HEK293 (cell line): ENCODE results near the gene MTX1.
A peak's percentile ranks its signal among the peaks of the same experiment; 100 is the strongest.
"Not testable (repeated sequence)": the region's sequence is repeated elsewhere in the genome, so short reads cannot be mapped to it uniquely, and the experiment has no call there.

Experiments used
- CTCF ChIA-PET: fragments of 350-600 bp; formaldehyde crosslinking; extraction: SDS; loops from one replicate; lab custom pipeline; 2021; ENCODE audit warnings: antibody characterized with exemption; lab: Yijun Ruan, JAX
- POLR2A ChIA-PET: fragments of 300-600 bp; formaldehyde crosslinking; extraction: SDS; loops from one replicate; lab custom pipeline; 2020; ENCODE audit warnings: antibody characterized with exemption, inconsistent platforms; lab: Yijun Ruan, JAX
- H3K27ac ChIP-seq: fragments of 200-500 bp; sonication (Bioruptor generic); 2 replicates; pipeline ENCODE4 v1.5.1; 2014; ENCODE audit warnings: low read depth, low read length, control low read depth, inconsistent platforms; ENCODE audit errors: extremely low read depth
- H3K36me3 ChIP-seq, 2 experiments: fragments of 200-500 bp in 1 of 2; sonication (Bioruptor generic) in 1 of 2; 1 replicate in 1 of 2; 2 replicates in 1 of 2; pipeline ENCODE4 v1.5.1; 2014 to 2017; ENCODE audit warnings: inconsistent platforms in 2 of 2, low read length in 2 of 2; ENCODE audit not compliant: control insufficient read depth in 2 of 2, insufficient read depth in 1 of 2
- H3K4me1 ChIP-seq: fragments of 200-500 bp; sonication (Bioruptor generic); 2 replicates; pipeline ENCODE4 v1.5.1; 2014; ENCODE audit warnings: mild to moderate bottlenecking, low read length, inconsistent platforms; ENCODE audit not compliant: control insufficient read depth, insufficient read depth
- H3K4me3 ChIP-seq: 2 replicates; pipeline ENCODE4 v1.5.1; 2011; ENCODE audit warnings: low read depth, mild to moderate bottlenecking, control low read depth, low read length, moderate library complexity
- H3K9me3 ChIP-seq: fragments of 200-500 bp; sonication (Bioruptor generic); 2 replicates; pipeline ENCODE4 v1.5.1; 2014; ENCODE audit warnings: low read depth, low read length, inconsistent platforms; ENCODE audit not compliant: control insufficient read depth, insufficient read depth
- BCL11A ChIP-seq: fragments of 450-650 bp; formaldehyde crosslinking; IDR thresholded peaks from 2 replicates; pipeline ENCODE4 v1.5.1; 2016; ENCODE audit warnings: low read depth, missing biosample characterization, missing genetic modification characterization
- GLI2 ChIP-seq: fragments of 450-650 bp; formaldehyde crosslinking; IDR thresholded peaks from 2 replicates; pipeline ENCODE4; 2017; ENCODE audit warnings: missing biosample characterization, missing genetic modification characterization, low read depth, borderline replicate concordance
- GLIS1 ChIP-seq: fragments of 450-650 bp; formaldehyde crosslinking; IDR thresholded peaks from 2 replicates; pipeline ENCODE4 v1.5.1; 2016; ENCODE audit warnings: missing biosample characterization, missing genetic modification characterization
- HOXD13 ChIP-seq: sonication (generic); formaldehyde crosslinking; IDR thresholded peaks from 2 replicates; pipeline ENCODE4 v1.8.0; 2022; ENCODE audit warnings: missing genetic modification reagents, borderline replicate concordance
- MYNN ChIP-seq: fragments of 450-650 bp; formaldehyde crosslinking; IDR thresholded peaks from 2 replicates; pipeline ENCODE4 v1.5.1; 2016; ENCODE audit warnings: missing biosample characterization, missing genetic modification characterization, borderline replicate concordance
- SCRT1 ChIP-seq: fragments of 450-650 bp; formaldehyde crosslinking; IDR thresholded peaks from 2 replicates; pipeline ENCODE4 v1.5.1; 2016; ENCODE audit warnings: missing biosample characterization, missing genetic modification characterization, borderline replicate concordance
- SP2 ChIP-seq: fragments of 450-650 bp; formaldehyde crosslinking; IDR thresholded peaks from 2 replicates; pipeline ENCODE4 v1.5.1; 2016; ENCODE audit warnings: missing biosample characterization, missing genetic modification characterization
- ZNF138 ChIP-seq: fragments of 450-650 bp; formaldehyde crosslinking; IDR thresholded peaks from 2 replicates; pipeline ENCODE4 v1.5.1; 2016; ENCODE audit warnings: missing biosample characterization, missing genetic modification characterization, borderline replicate concordance
- ZNF184 ChIP-seq: fragments of 450-650 bp; IDR thresholded peaks from 2 replicates; pipeline ENCODE4 v1.5.1; 2018; ENCODE audit warnings: missing biosample characterization, mild to moderate bottlenecking, missing genetic modification characterization
- ZNF391 ChIP-seq: fragments of 450-650 bp; formaldehyde crosslinking; IDR thresholded peaks from 2 replicates; pipeline ENCODE4 v1.5.1; 2016; ENCODE audit warnings: low read depth, missing biosample characterization, missing genetic modification characterization, borderline replicate concordance
- ZNF521 ChIP-seq: fragments of 450-650 bp; formaldehyde crosslinking; IDR thresholded peaks from 2 replicates; pipeline ENCODE4 v1.5.1; 2017; ENCODE audit warnings: missing biosample characterization, mild to moderate bottlenecking, missing genetic modification characterization
- ZNF548 ChIP-seq: fragments of 450-650 bp; formaldehyde crosslinking; IDR thresholded peaks from 2 replicates; pipeline ENCODE4 v1.5.1; 2016; ENCODE audit warnings: missing biosample characterization, missing genetic modification characterization
- ZNF561 ChIP-seq: fragments of 450-650 bp; IDR thresholded peaks from 2 replicates; pipeline ENCODE4 v1.5.1; 2018; ENCODE audit warnings: missing biosample characterization, missing genetic modification characterization, borderline replicate concordance
- ZNF624 ChIP-seq: fragments of 450-650 bp; formaldehyde crosslinking; IDR thresholded peaks from 2 replicates; pipeline ENCODE4 v1.5.1; 2017; ENCODE audit warnings: missing biosample characterization, missing genetic modification characterization
- ZNF677 ChIP-seq: fragments of 450-650 bp; IDR thresholded peaks from 2 replicates; pipeline ENCODE4 v1.5.0; 2018; ENCODE audit warnings: missing biosample characterization, mild to moderate bottlenecking, missing genetic modification characterization, moderate library complexity
- TF ChIP-seq, protein P1 (sequence below): fragments of 450-650 bp; formaldehyde crosslinking; IDR thresholded peaks from 2 replicates; pipeline ENCODE4 v1.5.1; 2017; ENCODE audit warnings: missing biosample characterization, missing genetic modification characterization
- TF ChIP-seq, protein P2 (sequence below): fragments of 450-650 bp; formaldehyde crosslinking; IDR thresholded peaks from 2 replicates; pipeline ENCODE4 v1.5.1; 2016; ENCODE audit warnings: missing biosample characterization, missing genetic modification characterization
- TF ChIP-seq, protein P3 (sequence below): fragments of 450-650 bp; formaldehyde crosslinking; IDR thresholded peaks from 2 replicates; pipeline ENCODE4 v1.5.1; 2016; ENCODE audit warnings: missing biosample characterization, missing genetic modification characterization

MTX1 gene

DNA sequence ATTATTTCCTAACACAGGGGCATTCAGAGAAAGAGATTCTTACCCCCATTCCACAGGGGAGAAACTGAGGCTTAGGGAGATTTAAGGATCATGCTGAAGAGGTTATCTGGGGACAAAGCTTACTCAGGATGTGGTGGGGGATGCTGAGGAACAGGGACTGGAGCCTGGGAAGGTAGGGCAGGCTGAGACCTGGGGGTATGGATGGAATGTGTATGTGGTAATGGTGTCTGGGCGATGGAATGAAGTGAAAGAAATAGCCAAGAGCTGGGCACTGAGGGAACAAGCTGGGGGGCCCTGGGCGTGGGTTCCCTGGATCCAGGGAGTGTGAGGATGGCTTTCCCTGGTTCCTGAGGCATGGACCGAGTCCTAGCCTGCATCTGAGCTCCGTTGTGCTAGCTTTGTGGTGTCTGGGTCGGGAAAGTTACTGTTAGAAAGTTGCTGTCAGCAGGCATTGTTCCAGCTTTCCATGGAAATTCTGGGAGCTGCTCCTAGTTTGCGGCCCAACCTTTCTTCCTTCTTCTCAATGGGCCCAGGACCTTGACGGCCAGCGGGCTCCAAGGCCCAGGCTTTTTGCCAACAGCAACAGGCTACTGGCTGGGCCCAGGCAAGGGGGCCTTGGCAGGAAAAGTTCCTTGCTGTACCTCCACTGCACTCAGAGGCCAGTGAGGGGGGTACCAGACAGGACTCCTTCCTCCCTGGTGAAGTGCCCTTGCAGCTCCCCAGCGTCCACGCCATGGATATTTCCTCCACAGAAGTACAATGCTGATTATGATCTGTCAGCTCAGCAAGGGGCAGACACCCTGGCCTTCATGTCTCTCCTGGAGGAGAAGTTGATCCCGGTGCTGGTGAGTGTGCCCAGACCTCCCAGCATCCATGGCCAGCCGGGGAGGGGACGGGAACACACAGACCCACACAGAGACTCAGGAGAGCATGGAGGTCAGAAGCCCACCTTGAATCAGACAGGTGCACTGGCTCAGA lies 23.8 kb downstream of the MTX1 start:
- CTCF ChIA-PET, result interaction anchor here (0.6 kb wide), 2 partner anchors 28 to 56 kb away, joined by 4 read pairs; no protein-coding TSS in a partner anchor
- H3K9me3 ChIP-seq, POLR2A ChIA-PET, H3K4me1 ChIP-seq, H3K27ac ChIP-seq, H3K4me3 ChIP-seq: not testable (repeated sequence)
- H3K36me3 ChIP-seq, result peaks cover 0 to 20% of the 10 kb centered on the region in 2 experiments; a peak in 2 of 3 replicates
- peak; percentile 69 for TF ChIP-seq GLIS1

DNA sequence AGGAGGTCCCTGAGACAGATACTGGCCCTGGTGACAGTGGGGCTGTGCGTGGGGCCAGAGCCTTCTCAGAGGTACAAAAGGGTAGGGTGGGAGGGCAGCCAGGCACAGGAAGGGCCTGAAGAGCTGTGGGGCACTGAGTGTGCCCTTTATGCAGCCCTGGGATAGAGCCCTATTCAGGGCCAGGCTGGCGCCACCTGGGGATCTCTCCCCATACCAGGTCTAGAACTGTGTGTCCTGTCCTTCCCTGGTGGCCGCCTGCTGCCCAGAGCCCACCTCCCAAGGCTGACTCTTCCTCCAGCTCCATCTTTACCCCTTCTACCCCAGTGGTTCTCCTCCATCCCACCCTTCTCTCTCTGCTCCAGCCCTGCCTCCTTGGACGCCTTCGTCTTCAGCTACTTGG lies 25.0 kb downstream of the MTX1 start:
- H3K4me1 ChIP-seq, H3K9me3 ChIP-seq, CTCF ChIA-PET, H3K27ac ChIP-seq, POLR2A ChIA-PET, H3K4me3 ChIP-seq: not testable (repeated sequence)
- H3K36me3 ChIP-seq, result peaks cover 0 to 28% of the 10 kb centered on the region in 2 experiments; a peak in 2 of 3 replicates

DNA sequence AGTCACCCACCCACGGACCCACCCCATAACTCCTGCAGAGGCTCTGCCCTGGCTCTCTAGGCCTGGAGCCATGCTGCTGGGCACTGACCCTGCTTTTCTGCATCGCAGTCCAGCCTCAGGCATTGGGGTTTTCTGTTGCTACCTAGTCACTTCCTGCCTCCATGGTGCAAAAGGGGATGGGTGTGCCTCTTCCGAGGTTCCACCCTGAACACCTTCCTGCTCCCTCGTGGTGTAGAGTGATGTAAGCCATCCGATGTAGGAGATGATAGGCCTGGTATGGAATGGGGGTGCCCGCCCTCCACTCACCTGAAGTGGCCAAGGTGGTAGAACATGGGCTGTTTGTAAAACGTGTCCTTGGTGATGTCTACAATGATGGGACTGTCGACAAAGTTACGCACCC lies 26.9 kb downstream of the MTX1 start:
- POLR2A ChIA-PET, CTCF ChIA-PET, H3K4me1 ChIP-seq, H3K27ac ChIP-seq, H3K4me3 ChIP-seq, H3K9me3 ChIP-seq: not testable (repeated sequence)
- peaks cover 0 to 40% of the 10 kb centered on the region in 2 experiments; a peak in 2 of 3 replicates for H3K36me3 ChIP-seq

DNA sequence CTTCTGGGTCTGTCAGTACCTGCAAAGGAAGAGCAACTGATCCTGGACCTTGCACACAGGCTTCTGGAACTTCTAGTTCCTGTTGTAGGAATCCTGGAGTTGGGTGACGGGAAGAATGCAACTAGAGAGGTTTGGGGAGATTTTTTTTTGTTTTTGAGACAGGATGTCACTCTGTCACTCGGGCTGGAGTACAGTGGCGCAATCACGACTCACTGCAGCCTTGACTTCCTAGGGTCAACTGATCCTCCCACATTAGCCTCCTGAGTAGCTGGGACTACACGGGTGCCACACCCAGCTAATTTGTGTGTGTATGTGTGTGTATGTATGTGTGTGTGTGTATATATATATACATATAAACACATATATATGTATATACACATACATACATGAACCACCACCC lies 28.0 kb downstream of the MTX1 start:
- CTCF ChIA-PET, result interaction anchor here (0.6 to 1.0 kb wide), 3 partner anchors 10 to 71 kb away, joined by 3 to 5 read pairs (median 3); partner anchors contain the start of gene HCN3
- POLR2A ChIA-PET, result no interaction called here
- no peak overlapping the region for H3K4me3 ChIP-seq
- H3K9me3 ChIP-seq, result no peaks in the 10 kb centered on the region
- H3K4me1 ChIP-seq, result no peaks in the 10 kb centered on the region
- H3K27ac ChIP-seq, result no peak overlapping the region
- peaks cover 0 to 40% of the 10 kb centered on the region in 2 experiments; a peak in 2 of 3 replicates for H3K36me3 ChIP-seq
- TF ChIP-seq, protein P1, sequence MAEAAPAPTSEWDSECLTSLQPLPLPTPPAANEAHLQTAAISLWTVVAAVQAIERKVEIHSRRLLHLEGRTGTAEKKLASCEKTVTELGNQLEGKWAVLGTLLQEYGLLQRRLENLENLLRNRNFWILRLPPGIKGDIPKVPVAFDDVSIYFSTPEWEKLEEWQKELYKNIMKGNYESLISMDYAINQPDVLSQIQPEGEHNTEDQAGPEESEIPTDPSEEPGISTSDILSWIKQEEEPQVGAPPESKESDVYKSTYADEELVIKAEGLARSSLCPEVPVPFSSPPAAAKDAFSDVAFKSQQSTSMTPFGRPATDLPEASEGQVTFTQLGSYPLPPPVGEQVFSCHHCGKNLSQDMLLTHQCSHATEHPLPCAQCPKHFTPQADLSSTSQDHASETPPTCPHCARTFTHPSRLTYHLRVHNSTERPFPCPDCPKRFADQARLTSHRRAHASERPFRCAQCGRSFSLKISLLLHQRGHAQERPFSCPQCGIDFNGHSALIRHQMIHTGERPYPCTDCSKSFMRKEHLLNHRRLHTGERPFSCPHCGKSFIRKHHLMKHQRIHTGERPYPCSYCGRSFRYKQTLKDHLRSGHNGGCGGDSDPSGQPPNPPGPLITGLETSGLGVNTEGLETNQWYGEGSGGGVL (tag by site-specific recombination), result no peak
- no peak for TF ChIP-seq GLI2 (tag by site-specific recombination)
- TF ChIP-seq MYNN (tag by site-specific recombination), result no peak
- TF ChIP-seq ZNF677, result no peak
- no peak for TF ChIP-seq HOXD13 (CRISPR knock-in tag)
- TF ChIP-seq, protein P2, sequence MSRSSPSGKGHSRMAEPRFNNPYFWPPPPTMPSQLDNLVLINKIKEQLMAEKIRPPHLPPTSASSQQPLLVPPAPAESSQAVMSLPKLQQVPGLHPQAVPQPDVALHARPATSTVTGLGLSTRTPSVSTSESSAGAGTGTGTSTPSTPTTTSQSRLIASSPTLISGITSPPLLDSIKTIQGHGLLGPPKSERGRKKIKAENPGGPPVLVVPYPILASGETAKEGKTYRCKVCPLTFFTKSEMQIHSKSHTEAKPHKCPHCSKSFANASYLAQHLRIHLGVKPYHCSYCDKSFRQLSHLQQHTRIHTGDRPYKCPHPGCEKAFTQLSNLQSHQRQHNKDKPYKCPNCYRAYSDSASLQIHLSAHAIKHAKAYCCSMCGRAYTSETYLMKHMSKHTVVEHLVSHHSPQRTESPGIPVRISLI, result no peak
- TF ChIP-seq ZNF561 (tag by site-specific recombination), result no peak
- no peak for TF ChIP-seq SP2 (tag by site-specific recombination)
- TF ChIP-seq ZNF521, result no peak
- TF ChIP-seq, protein P3, sequence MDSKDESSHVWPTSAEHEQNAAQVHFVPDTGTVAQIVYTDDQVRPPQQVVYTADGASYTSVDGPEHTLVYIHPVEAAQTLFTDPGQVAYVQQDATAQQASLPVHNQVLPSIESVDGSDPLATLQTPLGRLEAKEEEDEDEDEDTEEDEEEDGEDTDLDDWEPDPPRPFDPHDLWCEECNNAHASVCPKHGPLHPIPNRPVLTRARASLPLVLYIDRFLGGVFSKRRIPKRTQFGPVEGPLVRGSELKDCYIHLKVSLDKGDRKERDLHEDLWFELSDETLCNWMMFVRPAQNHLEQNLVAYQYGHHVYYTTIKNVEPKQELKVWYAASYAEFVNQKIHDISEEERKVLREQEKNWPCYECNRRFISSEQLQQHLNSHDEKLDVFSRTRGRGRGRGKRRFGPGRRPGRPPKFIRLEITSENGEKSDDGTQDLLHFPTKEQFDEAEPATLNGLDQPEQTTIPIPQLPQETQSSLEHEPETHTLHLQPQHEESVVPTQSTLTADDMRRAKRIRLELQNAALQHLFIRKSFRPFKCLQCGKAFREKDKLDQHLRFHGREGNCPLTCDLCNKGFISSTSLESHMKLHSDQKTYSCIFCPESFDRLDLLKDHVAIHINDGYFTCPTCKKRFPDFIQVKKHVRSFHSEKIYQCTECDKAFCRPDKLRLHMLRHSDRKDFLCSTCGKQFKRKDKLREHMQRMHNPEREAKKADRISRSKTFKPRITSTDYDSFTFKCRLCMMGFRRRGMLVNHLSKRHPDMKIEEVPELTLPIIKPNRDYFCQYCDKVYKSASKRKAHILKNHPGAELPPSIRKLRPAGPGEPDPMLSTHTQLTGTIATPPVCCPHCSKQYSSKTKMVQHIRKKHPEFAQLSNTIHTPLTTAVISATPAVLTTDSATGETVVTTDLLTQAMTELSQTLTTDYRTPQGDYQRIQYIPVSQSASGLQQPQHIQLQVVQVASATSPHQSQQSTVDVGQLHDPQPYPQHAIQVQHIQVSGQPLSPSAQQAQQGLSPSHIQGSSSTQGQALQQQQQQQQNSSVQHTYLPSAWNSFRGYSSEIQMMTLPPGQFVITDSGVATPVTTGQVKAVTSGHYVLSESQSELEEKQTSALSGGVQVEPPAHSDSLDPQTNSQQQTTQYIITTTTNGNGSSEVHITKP (tag by site-specific recombination), result no peak
- no peak for TF ChIP-seq BCL11A (tag by site-specific recombination)
- TF ChIP-seq SCRT1 (tag by site-specific recombination), result no peak
- TF ChIP-seq ZNF548, result no peak
- no peak for TF ChIP-seq ZNF184 (tag by site-specific recombination)
- no peak for TF ChIP-seq ZNF138 (tag by site-specific recombination)
- TF ChIP-seq ZNF391 (tag by site-specific recombination), result no peak
- TF ChIP-seq ZNF624, result no peak
- TF ChIP-seq GLIS1, result no peak
